HG02763 (cell line): Measurements from ENCODE around the gene AMFR.

Experiments used
- ATAC-seq: cut with Tn5 transposase; IDR thresholded peaks from one replicate; pipeline ENCODE4 v1.9.1; 2021; ENCODE audit warnings: mild to moderate bottlenecking, moderate library complexity; ENCODE audit not compliant: unreplicated experiment

Gene AMFR

DNA sequence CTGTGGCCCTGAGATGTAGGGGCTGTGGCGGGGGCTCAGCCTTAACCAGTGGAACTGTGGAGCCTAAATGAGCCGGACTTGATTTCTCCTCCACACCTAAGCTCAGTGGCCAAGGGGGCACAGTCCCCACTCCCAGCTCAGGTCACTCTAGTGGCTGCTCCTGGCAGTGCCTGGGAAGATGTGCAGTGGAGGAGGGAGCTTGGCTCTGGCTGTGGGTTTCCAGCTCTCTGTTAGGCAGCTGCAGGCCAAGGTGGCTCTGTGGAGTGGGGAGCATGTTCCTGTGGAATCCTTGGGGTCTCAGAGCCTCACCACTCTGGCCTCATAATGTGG, 76.3 kb downstream of the AMFR start:
- ATAC-seq, result no peak

DNA sequence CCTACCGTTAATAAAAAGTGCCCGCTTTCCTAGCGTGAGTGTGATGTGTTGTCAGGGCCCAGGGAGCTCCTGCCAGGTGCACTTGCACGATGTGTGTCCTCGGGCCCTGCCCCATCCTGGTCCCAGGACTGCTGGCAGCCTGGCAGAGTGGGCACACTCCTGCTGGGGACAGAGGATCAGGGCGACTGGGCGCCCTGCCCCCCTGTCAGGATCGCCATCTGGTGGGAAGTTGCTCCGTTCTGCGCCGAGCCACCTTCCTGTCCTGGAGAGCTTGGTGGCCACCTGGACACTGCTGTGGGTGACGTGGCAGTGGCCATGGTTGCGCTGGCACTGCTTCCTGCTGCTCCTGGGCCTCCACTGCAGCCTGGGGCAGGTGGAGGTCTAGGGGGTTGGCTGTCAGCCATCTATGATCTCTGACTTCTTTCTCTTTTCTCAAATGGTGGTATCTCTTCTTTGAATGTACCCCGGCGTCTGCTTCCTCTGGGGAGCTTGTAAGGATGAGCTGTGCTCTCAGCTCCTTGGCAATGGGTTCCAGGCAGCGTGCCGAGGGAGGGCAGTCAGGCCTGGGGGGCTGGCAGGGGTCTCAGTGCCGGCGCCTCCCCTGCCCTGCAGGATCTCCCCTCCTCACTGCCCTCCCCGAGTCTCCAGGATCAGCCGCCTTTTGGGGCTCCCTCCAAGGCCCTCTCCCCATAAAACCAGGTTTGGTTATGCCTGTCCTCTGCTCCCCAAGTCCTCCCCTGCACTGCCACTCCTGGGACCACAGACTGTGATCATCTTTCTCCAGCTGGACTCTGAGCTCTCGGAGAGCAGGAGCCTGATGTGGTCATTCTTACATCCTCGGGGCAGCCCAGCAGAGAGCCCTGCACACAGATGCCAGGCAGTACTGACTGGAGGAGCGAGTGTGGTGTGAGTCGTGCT, 76.9 kb downstream of the AMFR start:
- ATAC-seq, result no peak

DNA sequence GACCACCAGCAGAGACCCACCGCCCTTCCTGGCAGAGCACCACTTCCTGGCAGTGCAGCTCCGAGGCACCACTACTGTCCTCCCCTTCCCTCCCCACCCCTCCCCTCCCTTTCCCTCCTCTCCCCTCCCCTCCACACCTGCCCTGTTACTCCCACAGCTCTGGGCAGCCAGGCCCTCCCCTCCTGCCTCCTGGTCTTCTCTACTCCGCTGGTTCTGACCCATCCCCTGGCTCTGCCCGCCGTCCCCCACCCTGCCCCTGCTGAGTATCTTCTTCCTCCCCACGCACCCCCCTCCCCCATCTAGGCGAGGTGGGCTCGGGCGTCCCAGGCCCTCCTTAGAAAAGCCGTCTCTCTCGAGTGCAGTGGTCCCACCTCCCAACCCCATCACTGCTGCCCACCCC, 77.7 kb downstream of the AMFR start:
- ATAC-seq, result no peak

DNA sequence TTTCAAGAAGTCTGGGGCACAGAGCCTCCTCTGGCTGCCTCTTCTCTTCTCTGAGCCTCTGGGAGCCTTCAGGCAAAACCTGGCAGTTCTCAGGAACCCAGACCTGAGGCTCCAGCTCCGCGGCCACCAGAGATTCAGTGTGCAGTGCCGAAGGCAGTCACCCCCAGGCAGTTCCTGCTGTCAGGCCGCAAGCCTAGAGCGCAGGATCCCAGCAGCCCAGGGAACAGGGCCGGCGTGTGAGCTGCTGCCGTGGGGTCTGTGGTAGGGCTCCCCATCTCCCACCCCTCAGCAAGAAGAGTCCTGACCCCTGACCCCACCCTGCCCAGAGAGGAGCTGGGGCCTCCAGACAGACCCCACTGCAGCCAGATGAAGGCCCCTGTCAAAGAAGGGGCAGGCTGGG, 78.2 kb downstream of the AMFR start:
- ATAC-seq, result no peak

DNA sequence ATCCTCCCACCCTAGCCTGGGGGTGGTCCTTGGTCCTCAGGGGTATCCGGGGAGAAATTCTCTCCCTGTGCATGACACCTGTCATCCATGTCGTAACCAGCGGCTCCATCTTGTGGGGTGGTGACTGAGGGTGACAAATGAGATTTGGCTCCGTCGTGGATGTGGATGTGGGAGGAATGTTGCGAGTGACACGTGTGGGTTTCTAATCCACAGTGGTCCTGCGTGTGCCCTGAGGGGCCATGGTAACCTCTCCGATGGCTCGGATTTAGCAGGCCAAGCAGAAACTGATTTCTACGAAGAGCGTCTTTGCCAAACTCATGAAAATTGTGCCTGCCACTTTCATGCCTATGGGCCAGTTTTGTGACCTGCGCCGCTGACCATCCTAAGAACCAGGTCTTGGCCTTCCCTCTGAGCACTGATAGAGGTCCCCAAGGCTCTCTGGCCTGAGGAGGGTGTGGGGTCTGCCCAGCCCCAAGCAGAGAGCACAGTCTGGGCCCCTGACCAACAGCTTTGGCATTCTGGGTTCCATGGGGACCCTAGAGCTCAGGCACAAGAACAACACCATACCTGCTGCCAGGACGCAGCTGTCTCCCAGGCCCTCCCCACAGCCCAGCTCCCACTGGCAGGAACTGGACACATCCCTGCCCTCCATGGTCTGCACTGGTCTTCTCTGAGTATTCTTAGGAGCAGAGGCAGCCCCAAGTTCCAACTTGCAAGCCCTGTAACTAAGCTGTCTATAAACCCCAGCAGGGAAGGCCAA, 79.0 kb downstream of the AMFR start:
- ATAC-seq, result no peak

DNA sequence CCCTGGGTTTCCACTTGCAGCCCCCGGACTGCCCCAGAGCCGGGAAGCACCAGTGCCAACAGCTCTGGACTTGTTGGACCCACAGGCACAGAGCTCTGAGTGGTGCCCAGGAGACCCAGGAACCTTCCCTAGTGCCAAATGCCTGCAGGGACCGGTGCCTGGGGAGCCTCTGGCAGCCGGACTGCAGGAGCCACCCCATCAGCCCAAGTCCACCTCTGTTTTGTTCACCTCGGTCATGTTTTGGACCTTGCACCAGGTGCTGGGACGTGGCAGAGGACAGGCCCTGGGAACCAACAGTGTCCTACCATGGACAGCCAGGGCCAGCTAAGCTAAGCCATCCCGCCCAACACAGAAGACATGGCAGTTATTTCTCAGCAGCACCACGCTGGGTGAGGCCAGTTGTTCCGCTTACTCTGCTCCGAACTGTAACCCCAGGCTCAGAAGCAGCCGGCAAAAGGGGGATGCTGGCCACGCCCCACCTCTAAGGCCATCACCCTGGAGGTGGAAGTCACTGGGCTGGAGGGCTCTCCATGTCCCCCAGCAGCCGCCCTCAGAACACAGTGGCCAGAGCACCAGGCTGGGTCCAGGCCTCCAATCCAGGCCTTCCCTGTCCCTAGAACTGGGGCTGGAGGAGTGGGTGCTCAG, 79.8 kb downstream of the AMFR start:
- no peak for ATAC-seq

DNA sequence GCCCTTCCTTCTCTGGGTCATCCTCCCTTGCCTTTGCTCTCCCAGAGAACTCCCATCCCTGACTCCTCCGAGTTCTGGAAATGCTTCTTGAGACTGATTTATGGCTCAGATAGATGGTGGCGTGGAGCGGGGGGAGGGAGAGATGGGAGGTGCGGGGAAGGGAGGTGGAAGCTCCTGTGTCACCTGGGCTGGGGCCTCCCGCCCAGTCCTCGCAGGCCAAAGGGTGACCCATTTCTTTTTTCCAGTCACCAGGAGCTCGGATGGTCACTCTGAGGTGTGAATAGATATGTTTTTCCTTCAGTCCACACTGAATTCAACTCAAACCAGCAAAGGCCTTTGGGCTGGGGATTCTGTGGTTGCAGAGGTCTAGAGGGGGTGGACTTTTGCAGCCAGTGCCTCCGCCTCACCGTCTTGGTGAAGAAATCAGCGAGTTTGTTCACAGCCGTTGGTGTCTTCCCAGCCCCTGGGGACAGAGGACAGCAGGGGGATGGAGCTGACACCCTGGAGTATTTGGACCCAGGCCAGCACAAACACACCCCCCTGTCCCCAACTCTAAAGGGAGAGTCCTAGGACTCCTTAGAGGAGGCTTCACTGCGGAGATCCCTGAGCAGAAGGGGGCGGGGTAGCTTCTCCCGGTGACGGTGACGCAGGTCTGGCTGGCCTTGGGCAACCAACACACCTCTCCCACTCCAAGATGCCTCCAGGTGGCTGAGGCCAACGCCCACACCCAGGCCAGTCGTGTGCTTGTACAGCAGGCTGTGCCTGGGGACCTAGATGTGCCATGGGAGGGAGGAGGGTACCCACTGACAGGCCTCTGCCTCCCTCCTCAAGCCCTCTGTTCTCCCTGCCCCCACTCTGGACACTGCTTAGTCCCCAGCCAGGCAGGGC, 80.6 kb downstream of the AMFR start:
- ATAC-seq, result no peak

DNA sequence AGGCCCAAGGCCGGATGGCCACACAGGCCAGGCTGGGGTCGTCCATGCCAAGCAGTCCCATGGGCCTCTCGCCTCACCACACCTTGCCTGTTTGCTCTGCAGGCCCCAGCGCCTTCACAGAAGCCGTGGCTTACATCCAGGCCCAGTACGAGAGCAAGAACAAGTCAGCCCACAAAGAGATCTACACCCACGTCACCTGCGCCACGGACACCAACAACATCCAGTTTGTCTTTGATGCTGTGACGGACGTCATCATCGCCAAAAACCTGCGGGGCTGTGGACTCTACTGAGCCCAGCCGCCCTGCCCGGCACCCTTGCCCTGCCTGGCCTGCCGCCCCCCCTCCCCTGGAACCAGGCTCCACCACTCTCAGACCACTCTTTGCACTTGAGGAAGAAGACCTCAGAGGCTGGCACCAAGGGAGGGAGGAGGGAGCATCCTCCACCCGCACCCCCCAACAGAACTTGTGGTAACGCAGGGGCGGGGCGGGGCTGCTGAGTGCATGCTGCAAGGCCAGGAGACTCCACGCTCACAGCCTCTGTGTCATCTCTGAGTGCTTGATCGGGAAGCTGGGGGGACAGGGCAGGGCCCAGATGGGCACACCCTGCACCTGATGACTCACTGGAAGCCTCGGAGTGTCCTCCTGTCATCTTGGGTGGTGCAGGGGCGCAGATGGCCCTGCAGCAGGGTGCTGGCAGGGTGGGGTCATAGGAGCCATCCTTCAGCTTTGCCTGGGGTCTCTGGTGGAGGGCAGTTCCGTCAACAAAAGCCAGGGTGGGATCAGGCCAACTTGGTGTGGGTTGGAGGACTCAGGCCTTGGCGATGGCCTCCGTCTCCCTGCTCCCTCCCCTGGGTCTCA, 81.5 kb downstream of the AMFR start:
- ATAC-seq, result no peak

DNA sequence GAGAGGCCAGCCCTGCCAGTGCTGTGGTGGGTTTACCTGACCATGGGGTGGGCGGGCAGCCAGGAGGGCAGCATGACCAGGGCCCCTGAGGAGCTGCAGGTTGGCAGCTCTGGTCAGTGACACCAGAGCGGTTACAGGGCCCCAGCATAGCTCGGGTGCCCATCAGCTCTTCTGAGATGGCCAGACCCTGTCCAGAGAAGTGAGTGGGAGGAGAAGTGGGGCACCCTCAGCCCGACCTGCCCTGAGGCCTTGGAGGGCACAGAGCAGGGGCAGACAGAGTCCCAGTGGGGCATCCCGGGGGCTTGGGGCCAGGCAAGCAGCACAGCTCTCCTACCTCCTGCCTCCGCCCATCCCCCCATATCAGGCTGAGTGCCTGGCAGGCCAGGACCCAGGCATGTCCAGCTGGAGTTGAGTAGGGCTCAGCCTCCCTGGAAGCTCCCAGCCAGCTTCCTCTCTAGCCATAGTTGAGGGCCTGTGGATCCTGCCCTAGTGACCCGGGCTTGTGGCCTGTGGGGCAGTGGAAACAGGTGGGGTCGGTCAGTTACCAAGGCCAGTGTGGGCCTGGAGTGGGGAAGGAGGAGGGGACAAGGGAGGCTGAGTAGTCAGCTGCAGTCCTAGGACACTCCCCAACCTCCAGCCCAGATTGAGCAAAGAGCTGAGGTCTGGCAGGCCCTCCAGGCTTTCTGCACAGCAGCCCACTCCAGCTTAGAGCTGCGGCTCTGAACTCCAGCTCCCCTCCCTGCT, 83.5 kb downstream of the AMFR start:
- no peak for ATAC-seq

DNA sequence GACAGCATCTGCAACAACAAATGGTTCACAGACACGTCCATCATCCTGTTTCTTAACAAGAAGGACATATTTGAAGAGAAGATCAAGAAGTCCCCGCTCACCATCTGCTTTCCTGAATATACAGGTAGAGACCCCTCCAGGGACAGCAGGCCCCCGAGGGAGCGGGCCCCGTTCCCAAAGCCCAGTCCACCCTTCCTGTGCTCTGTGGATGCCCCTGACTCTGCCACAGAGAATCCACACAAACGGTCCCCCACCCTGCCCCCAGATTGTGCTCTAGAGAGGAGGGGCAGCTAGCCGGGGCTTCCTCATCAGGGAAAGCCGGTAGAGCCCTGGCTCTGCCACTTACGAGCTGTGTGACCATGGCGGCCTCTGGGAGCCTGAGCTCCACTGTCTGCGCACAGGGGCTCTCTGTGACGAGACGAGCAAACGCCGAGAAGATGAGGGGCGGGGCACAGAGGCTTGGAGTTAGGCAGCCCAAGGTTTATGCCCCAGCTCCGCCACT, 84.4 kb downstream of the AMFR start:
- ATAC-seq, result no peak

DNA sequence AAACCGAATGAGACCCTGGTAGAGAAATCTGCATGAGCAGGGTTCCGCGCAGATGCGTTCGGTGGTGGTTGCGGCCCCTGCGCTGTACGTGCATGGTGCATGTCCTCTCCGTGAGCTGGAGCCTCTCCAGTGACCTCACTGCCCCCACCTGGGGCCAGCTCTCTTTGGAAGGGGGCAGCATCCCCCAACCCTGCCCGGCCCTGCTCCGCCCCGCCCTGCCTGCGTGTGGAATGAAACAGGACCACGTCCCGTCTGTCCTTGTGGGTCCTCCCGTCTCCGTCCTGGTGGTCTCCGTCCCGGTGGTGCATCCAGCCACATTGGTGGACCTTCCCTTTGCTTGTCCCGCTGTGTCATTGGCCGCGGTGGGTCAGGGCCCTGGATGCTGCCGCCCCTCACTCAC, 84.9 kb downstream of the AMFR start:
- no peak for ATAC-seq

DNA sequence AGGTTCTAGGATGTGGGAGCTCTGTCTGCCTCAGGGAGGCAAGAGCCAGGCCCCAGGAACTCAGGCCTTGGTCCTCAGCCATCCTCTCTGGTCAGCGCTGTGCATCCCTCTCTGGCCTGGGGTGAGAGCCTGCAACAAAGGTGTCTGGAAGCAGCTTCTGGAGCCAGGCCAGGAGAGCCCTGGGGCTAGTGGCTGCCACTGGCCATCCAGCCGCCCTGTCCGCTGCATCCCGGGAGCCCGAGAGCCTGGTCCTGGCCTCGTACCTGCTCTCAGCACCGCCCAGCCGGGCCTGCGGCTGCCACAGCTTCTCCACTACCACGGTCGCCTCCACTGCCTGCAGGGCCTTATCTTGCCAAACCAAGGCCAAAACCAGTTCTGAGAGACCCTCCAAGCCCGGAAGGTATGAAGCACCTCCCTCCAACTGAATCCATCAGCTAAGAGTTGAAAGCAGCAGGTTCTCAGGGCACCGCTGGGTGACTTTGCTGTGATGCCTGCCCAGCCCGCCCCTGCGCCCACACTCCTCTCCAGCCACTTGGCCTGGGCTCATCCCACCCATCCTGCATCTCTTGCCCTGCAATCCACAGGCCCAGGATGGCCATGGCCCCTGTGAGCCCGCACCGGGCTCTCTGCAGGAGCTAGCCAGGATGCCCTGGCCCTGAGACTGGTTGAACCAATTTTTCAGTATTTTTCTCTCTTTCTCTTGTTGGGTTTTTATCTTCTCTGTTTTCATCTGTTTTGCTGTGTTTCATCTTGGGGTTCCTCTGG, 85.7 kb downstream of the AMFR start:
- no peak for ATAC-seq

DNA sequence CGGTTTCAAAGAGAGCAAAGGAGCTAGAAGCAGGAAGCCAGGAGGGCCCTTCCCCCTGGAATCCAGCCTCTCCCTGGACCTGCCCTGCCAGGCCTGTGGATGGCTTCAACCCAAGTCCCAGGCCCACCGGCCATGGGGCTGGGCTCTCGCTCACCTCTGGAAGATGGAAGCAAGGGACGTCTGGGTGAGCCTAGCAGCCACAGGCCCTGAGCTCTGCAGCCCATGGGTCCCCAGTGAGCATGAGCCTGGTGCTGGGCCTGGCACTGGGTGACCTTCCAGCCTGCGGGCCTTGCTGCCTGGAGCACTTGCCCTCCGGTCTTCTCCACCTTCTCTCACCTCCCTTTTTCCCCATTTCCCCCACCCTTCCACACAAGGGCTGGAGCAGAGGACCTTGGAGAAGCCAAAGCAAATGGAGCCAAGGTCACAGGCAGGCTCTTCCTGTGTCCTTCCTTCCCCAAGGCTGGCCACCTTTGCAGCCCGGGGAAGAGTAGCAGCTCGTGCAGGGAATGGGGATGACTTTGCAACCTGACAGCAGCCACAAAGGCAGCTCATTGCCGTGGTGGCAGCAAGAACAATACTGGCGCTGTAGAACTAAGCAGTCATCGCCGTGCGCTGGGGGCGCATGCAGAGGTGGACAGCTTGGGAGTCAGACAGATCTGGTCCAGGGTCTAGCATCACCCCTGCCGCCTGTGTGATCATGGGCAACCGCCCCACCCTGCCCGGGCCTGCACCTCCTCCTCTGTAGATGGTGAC, 86.6 kb downstream of the AMFR start:
- ATAC-seq, result no peak

DNA sequence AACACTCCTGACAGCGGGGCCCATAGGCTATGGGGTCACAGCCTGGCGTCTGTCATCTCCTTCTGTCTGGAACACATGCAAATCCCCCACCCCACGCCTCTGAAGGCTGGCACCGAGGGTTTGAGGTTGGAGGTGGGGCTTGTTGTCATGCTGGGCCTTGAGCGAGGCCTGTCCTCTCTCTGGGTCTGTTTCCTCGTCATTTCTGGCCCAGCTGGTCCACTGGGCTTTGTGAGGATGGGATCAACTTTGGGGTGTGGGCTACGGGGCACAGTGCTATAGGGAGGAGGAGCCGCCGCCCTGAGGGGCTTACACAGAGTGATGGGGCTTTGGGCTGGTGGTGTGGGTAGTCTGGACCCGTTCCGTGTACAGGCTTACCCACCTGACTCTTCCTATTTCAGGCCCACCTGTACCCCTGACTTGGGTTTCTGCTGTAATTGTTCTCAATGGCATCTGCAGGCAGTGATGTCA, 87.5 kb downstream of the AMFR start:
- no peak for ATAC-seq

DNA sequence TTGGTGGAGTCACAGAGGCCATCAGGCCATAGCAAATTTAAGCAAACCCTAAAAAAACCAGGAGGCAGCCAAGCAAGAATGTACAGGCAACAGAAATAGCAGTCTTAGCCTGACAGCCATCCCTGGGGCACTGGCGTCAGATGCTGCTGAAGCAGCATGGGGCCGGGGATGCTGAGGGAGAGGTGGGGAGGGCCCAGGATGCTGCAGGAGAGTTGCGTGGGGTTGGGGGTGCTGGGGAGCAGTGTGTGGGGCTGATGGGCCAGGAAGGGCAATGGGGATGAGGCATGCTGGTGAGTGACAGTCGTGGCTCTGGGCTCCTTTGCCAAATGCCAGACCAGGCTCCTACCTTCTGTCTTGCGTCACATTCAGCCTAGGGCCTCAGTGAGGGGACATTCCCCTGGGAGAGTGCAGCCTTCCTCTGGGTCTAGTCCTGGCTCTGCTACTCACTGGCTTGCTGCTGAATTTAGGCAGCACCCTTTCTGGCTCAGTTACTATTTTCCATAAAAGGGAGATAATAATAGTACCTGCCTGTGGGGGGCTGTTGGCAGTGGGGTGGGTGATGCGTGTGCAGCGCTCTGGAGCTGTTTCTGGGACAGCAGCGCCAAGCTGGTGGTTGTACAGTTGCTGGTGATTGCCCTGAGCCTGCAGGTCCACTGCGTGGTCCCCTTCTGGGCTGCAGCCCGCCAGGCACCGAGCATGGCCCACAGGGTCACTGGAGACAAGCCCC, 88.1 kb downstream of the AMFR start:
- ATAC-seq, result no peak

DNA sequence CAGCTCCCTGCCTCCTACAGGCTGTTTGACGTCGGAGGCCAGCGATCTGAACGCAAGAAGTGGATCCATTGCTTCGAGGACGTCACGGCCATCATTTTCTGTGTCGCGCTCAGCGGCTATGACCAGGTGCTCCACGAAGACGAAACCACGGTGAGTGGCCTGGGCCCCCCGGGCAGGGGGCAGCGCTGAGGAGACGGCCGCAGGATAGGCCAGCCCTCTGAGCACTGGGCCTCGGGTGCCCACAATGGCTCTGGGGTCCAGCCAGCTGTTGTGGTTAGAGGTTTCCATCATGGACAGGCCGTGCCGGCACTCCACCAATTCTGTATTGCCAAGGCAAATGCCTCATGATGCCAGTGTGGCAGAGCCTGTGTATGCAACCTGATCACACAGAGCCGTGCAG, 88.6 kb downstream of the AMFR start:
- ATAC-seq, result no peak
